ENCODE measurements around the gene MIGA1.
"Not testable (repeated sequence)": the region's sequence is repeated elsewhere in the genome, so short reads cannot be mapped to it uniquely, and the experiment has no call there.

The MIGA1 gene

DNA sequence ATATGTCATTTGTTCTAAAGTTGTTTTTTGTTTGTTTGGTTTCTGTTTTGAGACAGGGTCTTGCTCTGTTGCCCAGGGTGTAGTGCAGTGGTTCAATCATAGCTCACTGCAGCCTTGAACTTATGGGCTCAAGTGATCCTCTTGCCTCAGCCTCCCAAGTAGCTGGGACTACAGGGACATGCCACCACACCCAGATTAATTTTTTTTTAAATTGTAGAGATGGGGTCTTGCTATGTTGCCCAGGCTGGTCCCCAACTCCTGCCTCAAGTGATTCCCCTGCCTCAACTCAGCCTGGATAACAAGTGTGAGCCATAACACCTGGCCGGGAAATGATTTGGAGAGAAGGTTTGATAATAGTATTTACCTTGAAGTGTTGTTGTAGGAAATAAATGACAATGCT, 127.2 kb downstream of the MIGA1 start:
- DNase-seq (ENCODE audit: low spot score) (no peak), FAIRE-seq (peak; percentile 52)

DNA sequence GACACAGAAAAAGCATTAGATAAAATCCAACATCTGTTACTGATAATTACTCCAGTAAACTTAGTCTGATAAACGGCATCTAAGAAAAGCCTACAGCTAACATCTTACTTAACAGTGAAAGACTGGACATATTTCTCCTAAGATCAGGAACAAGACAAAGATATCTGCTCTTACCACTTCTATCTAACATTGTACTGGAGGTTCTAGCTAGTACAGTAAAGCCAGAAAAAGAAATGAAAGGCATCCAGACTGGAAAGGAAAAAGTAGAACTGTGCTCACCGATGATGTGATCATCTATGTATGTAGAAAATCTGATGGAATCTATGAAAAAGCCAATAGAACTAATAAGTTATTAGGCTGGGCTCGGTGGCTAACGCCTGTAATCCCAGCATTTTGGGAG, 130.7 kb downstream of the MIGA1 start:
- DNase-seq (ENCODE audit: low spot score) (no peak), FAIRE-seq (no peak)

DNA sequence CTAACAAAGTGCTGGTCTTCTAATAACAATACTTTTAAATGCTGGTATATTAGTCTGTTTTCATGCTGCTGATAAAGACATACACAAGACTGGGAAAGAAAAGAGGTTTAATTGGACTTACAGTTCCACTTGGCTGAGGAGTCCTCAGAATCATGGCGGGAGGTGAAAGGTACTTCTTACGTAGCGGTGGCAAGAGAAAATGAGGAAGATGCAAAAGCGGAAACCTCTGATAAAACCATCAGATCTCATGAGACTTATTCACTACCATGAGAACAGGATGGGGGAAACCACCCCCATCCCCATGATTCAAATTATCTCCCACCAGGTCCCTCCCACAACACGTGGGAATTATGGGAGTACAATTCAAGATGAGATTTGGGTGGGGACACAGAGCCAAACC, 139.5 kb downstream of the MIGA1 start:
- not testable (repeated sequence) for FAIRE-seq; DNase-seq (ENCODE audit: low spot score)

DNA sequence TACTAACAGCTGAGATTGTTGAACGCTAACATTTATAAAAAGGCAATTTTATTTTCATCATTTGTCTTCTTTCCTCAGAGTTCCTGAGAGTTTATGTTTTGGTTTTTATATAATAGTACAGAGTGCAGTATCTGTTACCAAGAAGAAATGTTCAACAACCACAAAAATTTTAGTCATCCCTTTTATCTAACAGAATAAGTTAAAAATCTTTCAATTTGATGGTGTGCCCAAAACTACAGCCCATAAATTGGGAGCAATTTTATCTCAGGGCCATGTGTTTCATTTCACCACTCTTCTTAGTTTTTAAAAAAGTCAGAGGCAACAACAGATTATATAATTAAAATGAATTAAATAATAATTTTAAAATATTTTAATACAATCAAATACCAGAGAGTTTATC, 146.1 kb downstream of the MIGA1 start:
- FAIRE-seq (no peak), DNase-seq (ENCODE audit: low spot score) (no peak)

DNA sequence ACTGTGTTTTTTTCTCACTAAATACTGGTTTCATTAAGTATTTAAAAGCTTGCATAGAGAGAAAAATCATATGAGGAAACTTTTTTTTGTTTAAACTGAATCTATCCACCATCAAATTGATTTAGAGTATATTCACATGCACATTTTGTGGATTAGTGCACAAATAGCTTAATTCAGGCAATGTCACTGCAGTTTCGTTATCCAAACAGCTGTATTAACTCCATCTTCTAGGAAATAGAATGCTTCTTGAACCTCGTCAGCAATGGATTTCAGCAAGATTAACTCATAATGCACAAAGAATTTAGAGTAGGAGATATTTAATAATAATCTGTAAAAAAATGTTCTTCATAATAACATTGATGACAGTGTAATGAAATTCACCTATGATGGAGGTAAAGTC, 146.5 kb downstream of the MIGA1 start:
- no peak for FAIRE-seq
- no peak for DNase-seq (ENCODE audit: low spot score)

DNA sequence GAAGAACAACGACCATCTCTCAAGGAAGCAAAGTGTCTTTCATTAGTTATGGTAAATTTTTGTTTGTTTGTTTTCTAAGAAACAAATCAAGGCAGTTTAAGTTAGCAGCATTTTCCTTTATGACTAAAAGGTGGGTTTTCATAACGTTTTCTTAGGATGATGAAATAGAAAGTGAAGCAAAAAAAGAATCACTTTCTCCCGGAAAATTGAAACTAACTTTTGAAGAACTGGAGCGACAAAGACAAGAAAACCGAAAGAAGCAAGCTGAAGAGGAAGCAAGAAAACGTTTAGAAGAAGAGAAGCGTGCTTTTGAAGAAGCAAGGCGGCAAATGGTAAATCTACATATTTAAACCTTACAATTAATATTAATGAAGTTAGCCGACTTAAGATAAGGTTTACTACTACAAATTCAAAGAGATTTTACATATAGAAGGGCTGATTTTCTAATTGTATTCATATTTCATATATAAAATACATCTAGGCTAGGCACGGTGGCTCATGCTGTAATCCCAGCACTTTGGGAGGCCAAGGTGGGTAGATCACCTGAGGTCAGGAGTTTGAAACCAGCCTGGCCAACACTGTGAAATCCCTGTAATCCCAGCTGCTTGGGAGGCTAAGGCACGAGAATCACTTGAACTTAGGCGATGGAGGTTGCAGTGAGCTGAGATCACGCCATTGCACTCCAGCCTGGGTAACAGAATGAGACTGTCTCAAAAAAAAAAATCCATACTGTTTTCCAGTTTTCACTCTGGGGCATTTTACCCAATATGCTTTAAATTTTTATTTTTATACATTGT, 147.3 kb downstream of the MIGA1 start:
- FAIRE-seq: no peak
- no peak for DNase-seq (ENCODE audit: low spot score)

DNA sequence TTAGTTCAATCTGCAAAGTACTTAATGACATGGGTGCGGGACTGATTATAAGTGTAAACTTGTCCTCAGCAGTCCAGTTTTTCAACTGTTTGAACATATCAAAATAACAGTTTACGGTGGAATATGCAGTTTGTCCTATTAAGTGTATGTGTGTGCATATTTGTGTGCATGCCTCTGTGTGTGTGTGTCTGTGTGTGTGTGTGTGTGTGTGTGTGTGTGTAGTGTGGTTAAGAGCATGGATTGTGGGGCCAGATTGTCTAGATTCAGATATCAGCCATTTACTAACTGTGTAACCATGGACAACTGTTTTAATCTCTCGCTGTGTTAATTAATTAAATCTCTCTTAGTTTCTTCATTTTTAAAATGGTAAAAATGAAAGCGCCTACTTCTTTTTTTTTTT, 148.0 kb downstream of the MIGA1 start:
- DNase-seq (ENCODE audit: low spot score) (no peak), FAIRE-seq (no peak)
